ENCODE data around the gene ZNF485. TPM values are rescaled to one million over a fixed set of nuclear protein-coding genes. Genes with fewer than 3 reads are reported as not detected.

The ZNF485 gene
- total RNA-seq, 1 donor from 2014 or later = 3.4 TPM

GRCh38 chr10:43573250-43574000 lies 32.8 kb upstream of the ZNF485 start:
- peaks cover 2% of the 10 kb centered on the region for H3K4me1 Mint-ChIP-seq (ENCODE audit: low read depth, unreplicated experiment)
- H3K36me3 Mint-ChIP-seq (ENCODE audit: unreplicated experiment) = no peaks in the 10 kb centered on the region
- H3K27ac Mint-ChIP-seq (ENCODE audit: unreplicated experiment) = no peak overlapping the region
- no peaks in the 10 kb centered on the region for H3K9me3 Mint-ChIP-seq (ENCODE audit: unreplicated experiment)
- DNase-seq = no peak
- H3K27me3 Mint-ChIP-seq (ENCODE audit: unreplicated experiment) = peaks cover 3% of the 10 kb centered on the region
- no peak for TF ChIP-seq CTCF (IDR thresholded peaks at IDR 0.05; ENCODE audit: partially characterized antibody, unreplicated experiment)
- peak overlapping the region; percentile 95 for H3K4me3 Mint-ChIP-seq (ENCODE audit: unreplicated experiment)

GRCh38 chr10:43574001-43574892 lies 32.0 kb upstream of the ZNF485 start, which contains the start of gene ZNF239:
Gene ZNF239 (minus strand): TSS chr10:43574616. CDS start chr10:43558079, 16,537 bp downstream.
- Mint-ChIP-seq H3K9me3 (ENCODE audit: unreplicated experiment) (peaks cover 1% of the 10 kb centered on the region), H3K36me3 (ENCODE audit: unreplicated experiment) (no peaks in the 10 kb centered on the region), H3K27ac (ENCODE audit: unreplicated experiment) (peak within 1 kb of the TSS; percentile 10), H3K27me3 (ENCODE audit: unreplicated experiment) (peaks cover 3% of the 10 kb centered on the region), H3K4me3 (ENCODE audit: unreplicated experiment) (peak within 1 kb of the TSS; percentile 95), H3K4me1 (ENCODE audit: low read depth, unreplicated experiment) (peaks cover 2% of the 10 kb centered on the region)
- TF ChIP-seq CTCF (IDR thresholded peaks at IDR 0.05; ENCODE audit: partially characterized antibody, unreplicated experiment) = no peak
- peak; percentile 89 for DNase-seq

- Mint-ChIP-seq H3K27me3 (ENCODE audit: unreplicated experiment) (peaks cover 3% of the 10 kb centered on the region), H3K9me3 (ENCODE audit: unreplicated experiment) (peaks cover 1% of the 10 kb centered on the region), H3K36me3 (ENCODE audit: unreplicated experiment) (no peaks in the 10 kb centered on the region), H3K4me1 (ENCODE audit: low read depth, unreplicated experiment) (peaks cover 2% of the 10 kb centered on the region), H3K27ac (ENCODE audit: unreplicated experiment) (peak overlapping the region; percentile 10), H3K4me3 (ENCODE audit: unreplicated experiment) (peak overlapping the region; percentile 81)
- no peak for DNase-seq
- TF ChIP-seq CTCF (IDR thresholded peaks at IDR 0.05; ENCODE audit: partially characterized antibody, unreplicated experiment) = no peak
These were observed 31.3 kb upstream of the ZNF485 start for GRCh38 chr10:43574906-43575305.

- no peak for TF ChIP-seq CTCF (IDR thresholded peaks at IDR 0.05; ENCODE audit: partially characterized antibody, unreplicated experiment)
- Mint-ChIP-seq H3K27ac (ENCODE audit: unreplicated experiment) (no peak overlapping the region), H3K4me3 (ENCODE audit: unreplicated experiment) (no peak overlapping the region), H3K27me3 (ENCODE audit: unreplicated experiment) (peaks cover 3% of the 10 kb centered on the region), H3K9me3 (ENCODE audit: unreplicated experiment) (peaks cover 1% of the 10 kb centered on the region), H3K36me3 (ENCODE audit: unreplicated experiment) (no peaks in the 10 kb centered on the region), H3K4me1 (ENCODE audit: low read depth, unreplicated experiment) (peaks cover 2% of the 10 kb centered on the region)
- DNase-seq = no peak
These were observed 30.2 kb upstream of the ZNF485 start for GRCh38 chr10:43576062-43576461.

Measured in glutamatergic neuron (in vitro differentiated cells).